Dedifferentiated amniotic fluid mesenchymal stem cell (primary cell): ENCODE data around the gene L3MBTL3.
A peak's percentile ranks its signal among the peaks of the same experiment; 100 is the strongest.

Experiments
- DNase-seq: peaks from one replicate; pipeline ENCODE4 v3.0.0-alpha.2; 2016; ENCODE audit errors: extremely low spot score

The L3MBTL3 gene

DNA sequence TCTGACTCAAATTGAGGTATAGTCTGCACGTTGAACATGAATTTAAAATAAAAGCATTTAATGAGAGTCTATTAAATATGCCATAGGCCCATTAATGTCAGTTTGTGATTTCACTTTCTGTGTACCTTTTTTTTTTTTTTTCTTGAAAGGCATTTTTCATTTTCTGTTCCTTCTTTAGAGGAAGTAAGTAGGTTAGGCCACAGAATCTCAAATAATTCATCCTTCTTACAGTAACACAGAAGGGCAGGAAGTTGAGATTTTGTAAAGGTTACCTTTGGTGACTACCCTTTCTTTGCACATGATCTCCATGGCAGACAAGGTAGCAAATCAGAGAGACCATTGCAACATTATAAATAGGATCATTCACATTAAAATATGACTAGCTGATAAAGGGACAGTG is 9.6 kb downstream of the L3MBTL3 start:
- DNase-seq, result no peak

DNA sequence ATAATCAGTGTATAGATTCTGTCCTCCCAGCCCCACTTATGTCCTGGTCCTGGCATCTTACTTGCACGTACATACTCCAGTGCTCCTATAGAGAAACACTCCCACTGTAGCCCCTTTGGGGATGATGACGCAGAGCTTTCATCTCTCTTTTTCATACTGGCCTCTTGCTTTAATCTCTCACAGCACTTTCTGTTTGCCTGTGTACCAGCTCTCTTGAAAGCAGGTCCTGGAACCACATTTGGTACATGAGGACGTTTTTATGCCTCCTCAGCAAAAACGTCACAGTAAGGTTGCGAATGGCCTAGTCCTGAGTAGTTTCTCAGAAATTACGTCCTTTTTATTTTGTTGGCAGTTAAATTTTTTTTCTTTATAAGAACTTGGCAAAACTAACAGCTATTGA is 10.8 kb downstream of the L3MBTL3 start:
- no peak for DNase-seq

DNA sequence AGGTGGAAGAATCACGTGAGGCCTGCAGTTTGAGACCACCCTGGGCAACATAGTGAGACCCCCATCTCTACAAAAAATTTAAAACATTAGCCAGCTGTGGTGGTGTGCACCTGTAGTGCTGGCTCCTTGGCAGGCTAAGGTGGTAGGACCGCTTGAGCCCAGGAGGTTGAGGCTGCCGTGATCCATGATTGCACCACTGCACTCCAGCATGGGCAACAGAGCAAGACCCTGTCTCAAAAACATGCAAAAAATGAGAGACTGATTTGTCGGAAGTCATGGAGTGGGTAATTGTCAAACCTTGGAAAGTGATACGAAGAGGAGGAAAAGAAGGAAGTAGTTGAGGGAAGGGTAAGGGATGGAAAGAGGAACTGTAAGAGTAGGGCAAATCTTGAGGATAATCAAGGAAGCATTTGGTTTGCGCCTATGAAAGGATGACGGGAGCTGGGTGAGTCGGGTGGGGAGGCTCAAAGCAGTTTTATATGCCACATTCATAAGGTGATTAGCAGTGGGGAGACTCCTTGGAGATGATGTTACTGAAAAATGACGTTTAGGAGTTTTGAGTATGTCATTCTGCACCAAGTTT is 14.5 kb downstream of the L3MBTL3 start:
- no peak for DNase-seq

DNA sequence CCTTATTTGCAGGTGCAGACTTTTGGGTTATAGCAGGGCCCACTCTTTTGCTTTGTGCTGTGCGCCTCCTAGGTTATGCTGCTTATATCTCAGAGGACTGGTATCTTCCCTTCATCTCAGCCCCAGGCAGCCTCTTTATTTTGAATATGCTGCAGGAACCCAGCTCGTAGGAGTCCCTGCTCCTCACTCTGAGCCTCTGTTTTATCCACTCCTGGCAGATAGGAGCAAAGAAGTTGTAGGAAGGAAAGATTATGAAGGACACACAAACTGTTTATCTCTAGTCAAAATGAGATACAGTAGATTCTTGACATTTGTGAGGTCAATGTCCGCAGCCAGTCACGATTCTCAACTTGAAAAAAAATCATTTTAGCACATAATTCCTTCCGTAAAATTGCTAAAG is 15.6 kb downstream of the L3MBTL3 start:
- no peak for DNase-seq

DNA sequence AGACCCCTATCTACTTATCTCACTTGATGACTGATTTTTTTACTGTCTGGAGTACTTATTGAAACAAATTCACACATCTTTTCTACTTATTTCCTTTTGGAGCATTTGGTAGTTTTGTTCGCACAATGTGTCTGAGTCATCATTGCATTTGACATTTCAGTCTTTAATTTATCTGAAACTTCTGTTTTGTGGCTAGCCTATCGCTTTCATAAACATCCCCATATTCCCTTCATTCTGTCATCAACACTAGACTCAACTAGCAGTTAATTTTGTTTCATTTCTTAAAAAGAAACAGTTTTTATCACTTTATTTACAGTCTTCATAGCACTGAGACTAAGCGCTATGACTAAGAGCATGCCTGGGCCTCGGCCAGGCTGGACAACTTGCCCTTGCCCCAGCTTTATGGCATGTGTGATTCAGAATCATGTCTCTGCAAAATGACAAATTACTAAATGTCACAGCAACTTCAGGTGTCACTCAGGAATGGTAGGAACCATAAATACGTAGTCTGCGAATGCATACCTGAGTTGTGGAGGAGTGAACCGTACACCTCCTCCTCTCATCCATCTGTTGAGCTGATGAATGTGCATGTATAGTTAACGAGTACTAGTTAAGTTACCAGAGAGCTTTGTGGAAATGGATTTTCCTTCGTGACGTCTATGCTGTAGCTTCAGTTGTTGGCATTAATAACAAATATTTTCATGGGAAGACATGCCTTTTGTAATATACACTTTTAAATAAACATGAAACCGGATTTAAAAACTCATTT is 16.2 kb downstream of the L3MBTL3 start:
- DNase-seq, result no peak

DNA sequence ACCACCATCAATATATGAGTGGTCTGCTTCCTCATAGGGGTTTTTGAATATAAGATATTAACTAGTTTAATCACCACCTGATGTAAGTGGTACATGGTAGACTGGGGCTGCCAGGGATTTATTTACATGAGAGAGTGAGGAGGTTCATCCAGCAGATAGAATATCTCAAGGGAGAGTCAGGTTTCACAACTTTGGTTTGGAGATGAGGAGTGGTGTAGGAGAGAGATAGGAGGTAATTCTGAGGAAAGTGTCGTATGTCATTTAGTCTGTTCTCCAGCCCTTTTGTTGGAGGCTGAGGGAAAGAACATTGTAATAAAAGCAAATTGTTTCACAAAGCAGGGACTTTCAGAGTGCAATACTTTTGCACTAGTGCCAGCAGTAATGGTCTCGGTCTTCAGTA is 16.8 kb downstream of the L3MBTL3 start:
- no peak for DNase-seq

DNA sequence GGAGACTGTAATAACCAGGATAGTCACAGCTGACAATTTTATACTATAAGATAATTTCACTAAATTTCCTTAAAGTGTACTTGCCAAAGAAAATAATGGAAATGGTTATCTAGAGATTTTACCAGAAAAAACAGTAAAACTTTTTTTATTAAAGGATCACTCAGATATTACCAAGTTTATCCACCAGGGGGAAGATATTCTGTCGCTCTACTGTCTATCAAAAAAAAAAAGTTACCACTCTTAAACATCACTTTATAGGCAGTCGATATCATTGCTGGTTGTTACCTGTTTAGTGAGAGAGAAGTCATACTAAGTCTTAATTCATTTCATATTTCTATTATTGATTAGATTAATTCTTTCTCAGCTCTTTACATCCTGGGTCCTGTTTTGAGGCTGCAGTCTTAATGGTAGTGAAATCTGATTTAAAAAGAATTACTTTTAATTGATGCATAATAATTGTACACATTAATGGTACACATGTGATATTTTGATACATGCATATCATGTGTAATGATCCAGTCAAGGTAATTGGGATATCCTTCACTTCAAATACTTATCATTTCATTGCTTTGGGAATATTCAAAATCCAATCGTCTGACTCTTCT is 18.9 kb downstream of the L3MBTL3 start:
- no peak for DNase-seq

DNA sequence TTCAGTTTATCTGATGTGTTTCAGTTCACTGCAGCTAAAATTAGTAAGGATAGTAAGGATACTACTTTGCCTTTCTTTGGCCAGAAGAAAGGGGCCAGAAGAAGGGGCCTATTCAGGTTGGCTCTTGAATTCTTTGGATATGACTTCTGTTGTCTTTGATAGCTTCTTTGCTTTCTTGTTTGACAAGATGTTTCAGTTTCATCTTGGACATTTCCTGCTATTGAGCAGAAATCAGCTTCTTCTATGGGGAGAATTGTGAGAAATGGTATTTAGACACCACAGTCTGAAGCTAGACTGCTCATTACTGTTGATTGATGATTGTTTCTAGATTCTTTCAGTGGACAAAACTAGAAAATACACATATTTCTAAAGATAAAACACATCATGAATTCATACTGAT is 23.2 kb downstream of the L3MBTL3 start:
- no peak for DNase-seq

DNA sequence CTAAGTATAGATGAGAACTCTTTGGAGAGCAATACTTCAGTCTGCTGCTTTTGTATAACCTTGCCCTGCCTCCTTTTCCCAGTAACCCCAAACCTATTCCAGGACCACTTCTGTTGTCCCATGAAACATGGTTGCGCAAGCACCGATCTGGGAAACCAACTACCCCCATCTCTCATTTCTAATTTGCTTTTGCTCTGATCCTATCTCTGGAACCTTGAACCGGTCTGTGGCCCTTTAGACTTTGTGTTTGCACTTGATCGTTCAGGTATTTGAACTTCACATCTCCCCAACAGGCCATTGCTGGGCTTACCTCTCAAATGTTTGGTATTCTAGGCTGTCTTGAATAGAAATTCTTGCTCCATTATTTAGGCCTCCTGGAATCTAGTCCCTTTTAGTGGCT is 25.0 kb downstream of the L3MBTL3 start:
- DNase-seq, result no peak

DNA sequence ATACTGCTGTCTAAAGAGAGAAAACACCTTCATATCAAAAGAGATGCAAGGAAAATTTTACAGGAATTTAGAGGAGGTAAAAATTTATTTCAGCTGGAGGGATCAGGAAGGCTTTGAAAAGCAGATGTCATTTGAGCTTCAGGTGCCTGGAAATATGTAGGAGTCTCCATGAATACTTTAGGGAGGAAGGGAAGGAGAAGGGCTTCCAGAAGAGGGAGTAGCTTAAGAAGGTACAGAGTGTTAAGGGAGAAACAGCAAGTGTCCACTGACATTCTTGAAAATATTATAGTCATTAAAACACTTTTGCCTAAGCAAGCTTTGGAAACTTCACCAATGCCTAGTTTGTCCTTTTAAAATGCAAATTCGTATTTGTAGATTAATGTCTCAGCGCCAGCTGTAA is 27.2 kb downstream of the L3MBTL3 start:
- no peak for DNase-seq

DNA sequence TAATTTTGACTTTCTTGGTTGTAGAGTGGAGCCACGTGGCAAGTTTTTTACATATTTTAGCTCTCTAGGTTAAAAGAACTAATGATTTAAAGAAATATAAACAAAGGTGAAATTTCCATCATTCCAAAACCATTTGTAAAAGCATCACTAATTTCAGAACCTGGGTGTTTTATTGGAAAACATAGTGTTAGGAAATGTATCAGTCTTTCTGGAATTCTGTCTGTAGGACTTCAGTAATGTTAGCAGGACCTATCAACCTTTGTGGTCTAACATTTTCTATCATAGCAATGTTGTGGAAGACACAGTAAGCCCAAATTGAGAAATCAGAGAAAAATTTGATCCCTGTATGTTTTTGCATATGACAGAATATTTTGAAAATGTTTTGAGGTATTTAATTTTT is 28.3 kb downstream of the L3MBTL3 start:
- DNase-seq, result no peak

DNA sequence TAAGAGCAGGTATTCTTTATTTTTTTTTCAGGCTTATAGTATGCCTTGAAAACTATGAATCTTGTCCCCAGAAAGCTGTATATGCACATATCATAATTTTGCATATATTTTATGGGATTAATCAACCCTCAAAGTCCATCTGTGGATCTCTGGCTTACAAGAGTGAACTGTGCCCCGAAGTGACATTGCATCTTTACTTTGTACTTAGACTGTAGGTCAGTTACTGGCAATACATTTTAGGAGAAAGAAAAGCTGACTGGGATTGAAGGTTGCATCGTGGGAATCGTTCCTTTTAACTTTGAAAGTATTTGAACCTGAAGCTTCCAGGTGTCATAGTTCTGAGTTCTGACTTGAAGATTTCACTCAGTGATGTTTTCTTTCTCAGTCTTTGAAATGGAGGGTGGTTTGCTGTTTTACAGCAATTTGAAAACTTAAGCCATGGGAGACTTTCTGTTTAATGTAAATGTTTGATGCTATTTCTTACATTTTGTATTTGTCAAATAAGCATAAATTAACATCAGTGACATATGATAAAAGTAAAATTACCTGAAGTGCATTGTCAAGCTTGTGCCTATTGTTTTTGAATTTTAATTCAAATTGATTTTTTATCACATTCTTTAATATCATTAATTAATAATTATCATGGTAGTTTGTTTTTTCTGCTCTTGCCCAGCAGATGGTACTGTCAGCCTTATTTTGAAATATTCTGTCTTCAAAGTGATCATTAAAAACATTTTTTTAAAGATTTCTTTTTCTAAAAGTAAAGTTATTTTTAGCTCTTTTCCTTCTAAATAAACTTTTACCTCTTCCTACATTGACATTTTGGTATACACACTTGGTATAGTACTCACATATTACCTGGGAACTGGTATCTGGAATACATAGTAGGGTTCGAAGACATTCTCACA is 29.0 kb downstream of the L3MBTL3 start:
- DNase-seq, result no peak

DNA sequence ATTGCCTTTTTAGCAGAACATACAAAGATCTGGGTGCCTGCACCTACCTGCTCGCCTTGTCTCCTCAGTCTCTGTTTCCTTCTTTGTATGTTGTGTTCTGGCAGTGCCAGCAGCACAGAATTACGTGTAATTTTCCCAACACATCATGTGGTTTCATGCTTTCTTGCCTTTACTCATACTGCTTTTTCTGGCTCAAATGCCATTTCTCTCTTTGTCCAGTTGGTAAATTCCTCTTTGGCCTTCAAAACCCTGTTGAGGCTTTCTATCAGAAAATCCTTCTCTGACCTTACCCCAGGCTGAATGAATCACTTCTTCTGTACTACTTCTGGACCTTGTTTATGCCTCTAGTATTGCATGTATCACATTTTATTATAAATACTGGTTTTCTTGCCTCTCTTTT is 31.8 kb downstream of the L3MBTL3 start:
- peak; percentile 55 for DNase-seq

DNA sequence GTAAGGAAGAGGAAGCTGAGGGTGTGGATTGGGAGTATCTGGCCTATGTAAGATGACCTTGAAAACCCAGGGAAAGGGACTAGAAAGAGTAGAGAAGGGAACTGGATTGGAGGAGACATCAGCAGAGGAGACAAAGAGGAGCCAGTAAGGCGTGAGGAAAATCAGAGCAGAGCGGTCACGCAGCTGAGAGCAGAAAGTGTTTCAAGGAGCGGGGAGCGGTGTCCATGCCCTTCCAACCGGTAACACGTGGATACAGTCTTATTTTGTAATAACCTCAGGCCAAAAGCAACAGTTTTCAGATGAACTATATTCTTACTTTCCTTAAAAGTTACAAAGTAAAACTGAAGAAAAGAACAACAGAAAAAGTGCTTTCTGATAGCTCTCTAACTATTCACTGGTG is 36.3 kb downstream of the L3MBTL3 start:
- DNase-seq, result no peak

DNA sequence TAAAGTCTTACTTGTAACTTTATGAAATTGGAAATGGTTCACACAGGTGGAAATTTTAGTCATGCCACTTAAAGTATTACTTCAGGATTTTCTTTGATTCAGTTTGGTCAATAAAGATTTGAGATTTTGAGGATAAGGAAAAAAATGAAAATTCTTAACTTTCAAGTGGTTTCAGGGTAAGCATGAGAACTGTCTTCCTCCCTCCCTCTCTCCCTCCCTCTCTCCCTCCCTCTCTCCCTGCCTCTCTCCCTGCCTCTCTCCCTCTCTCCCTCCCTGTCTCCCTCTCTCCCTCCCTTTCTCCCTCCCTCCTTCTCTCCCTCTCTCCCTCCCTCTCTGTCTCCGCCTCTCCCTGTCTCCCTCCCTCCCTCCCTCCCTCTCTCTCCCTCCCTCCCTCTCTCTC is 36.9 kb downstream of the L3MBTL3 start:
- DNase-seq, result no peak

DNA sequence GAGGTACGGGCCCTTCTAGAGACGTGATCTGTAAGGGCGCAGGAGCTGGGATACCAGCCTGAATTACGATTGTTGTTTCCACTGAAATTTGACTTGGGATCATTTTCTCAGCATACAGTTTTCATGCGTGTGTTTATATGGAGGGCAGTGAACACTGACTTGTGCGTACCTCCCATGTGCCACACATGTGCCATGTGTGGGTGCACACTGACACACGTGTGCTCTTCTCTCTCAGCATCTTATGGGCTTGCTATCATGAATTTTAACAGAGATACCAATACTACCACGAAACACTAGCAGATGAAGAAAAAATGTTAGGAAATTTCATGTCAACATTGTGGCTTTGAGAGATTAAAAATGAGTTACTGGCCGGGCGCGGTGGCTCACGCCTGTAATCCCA is 39.1 kb downstream of the L3MBTL3 start:
- DNase-seq, result no peak

DNA sequence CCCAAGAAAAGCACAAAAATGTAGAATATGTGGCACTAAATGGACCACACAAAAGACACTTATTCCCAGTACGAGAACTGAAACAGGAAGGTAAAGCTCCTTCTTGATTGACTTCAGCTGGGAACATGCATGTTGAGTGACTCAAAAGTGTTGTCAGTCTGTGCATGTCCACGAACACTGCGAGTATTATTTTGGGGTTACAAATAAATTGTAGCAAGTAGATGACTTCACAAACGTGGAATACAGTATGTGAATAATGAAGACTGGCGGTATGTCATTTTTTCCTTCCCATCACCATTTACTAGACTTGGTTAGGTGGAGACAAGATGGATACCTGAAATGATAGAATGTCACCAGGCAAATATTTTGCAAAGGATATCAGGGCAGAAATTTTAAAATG is 45.4 kb downstream of the L3MBTL3 start:
- no peak for DNase-seq

DNA sequence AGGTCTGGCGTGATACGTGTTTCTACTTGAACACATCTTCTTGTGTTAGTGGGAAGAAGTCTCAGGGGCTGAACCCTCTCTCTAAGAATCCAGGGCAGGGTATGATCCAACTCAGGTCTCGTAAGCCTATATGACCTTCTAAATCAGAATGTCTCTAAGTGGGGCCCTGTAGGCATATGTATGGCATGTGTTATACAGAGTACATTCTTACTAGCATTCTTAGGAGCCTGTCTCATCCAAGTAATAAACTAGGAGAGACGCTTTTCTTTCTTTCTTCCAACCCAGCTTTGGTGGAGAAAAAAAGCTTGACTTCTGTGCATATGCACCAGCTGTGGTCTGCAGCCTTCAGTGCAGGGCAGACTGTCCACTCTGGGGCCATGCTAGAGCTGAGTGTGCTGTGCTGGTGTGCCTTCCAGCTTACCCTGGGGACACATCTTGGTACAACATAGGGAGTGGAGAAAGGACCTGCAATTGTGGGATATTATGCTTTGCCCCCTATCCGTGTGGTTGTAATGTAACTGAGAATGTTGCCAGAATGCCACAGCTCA is 47.3 kb downstream of the L3MBTL3 start:
- DNase-seq, result no peak

DNA sequence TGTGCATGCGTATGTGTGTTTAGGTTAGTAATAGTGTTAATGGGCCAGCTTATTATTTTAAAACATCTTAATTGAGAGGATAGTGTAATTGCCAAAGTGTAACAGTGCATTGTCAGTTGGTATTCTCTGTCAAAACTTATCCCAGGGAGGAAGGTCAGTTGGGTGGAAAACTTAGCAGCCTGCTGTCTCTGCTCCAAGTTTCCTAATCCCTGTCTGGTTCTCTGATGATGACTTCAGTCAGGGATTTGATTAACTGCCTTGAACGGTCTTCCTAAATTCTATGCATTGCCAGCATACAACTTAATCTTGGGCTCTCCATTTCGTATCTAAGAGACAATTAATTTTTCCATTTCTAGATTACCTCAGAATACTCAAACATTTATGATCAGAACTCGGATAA is 51.1 kb downstream of the L3MBTL3 start:
- no peak for DNase-seq

DNA sequence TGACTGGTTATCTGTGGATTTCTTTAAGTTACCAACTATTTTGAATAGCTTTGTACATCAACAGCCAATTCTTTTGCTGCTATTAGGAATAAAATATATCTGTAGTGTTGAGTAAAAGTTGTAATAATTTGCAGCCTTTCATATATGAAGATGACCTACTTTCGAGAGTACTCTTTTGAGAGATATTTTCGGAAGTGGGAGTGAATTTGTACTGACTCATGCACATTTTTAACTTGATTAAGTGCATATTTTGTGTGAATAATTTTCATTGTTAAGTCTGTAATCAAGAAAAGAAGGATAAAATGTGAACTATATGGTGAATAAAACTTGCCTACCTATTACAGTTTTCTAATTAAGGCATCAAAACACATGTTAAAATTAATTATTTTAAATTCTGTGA is 51.9 kb downstream of the L3MBTL3 start:
- DNase-seq, result no peak

DNA sequence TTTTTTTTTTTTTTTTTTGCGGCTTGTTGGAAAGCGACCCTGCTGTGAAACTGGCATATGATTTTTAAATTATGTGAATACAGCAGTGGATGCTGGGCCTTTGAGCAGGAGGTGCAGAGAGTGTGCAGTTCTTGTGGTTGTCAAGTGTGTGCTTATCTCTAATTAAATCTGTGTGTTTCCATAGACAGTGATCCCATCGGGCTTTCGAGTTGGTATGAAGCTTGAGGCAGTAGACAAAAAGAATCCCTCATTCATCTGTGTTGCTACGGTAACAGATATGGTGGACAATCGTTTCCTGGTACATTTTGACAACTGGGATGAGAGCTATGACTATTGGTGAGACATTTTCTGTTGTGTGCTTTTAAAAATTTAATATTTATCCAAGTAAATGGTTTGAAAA is 52.4 kb downstream of the L3MBTL3 start:
- DNase-seq, result no peak

DNA sequence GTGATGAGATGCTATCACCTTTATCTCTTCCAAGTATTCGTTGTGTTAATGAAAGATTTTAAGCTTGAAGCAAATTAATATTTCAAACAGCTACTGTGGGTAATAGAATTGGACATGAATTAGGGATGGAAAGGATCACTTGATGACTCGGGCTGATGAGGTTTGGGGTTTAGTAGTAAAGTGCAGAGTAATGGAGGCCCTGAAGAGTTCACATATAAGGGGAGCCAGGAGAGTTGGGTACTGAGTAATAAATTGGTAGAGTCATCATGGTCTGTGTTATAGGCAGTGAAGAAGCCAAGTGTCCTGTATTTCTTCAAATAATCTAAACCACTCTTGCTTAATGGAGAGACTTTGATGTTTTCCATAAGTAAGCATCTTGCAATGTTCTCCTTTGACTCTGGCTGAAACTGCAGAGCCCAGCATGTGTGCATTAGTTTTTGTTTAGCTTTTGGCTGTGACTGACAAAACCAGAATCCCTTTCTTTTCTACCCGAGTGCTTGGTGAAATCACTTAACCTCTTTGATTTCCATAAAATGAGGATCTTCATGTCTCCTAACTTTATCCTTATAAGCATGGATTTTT is 57.6 kb downstream of the L3MBTL3 start:
- no peak for DNase-seq
